MCF 10A (cell line): ENCODE measurements around the gene RNF14. TPM values are rescaled to one million over a fixed set of nuclear protein-coding genes. Genes with fewer than 3 reads are reported as not detected.

ENCODE experiments used
- BruUV-seq: library from RNA; stranded (reverse); fragments of 400-500 nt; replicated peaks from 2 replicates; lab custom pipeline; 2021; lab: Mats Ljungman, UMichigan
- CTCF ChIA-PET: fragments of 300-600 bp; sonication (Branson Sonifier 250); formaldehyde crosslinking; extraction: SDS; loops from one replicate; lab custom pipeline; 2021; ENCODE audit warnings: antibody characterized with exemption, inconsistent platforms; lab: Yijun Ruan, JAX
- POLR2A ChIA-PET: fragments of 300-600, 350-650 bp; sonication (Branson Sonifier 250); formaldehyde crosslinking; extraction: SDS; loops from one replicate; lab custom pipeline; 2020; ENCODE audit warnings: antibody characterized with exemption, inconsistent platforms; lab: Yijun Ruan, JAX
- DNase-seq: peaks from one replicate; pipeline ENCODE4 v3.0.0-alpha.2; 2018; ENCODE audit not compliant: unreplicated experiment
- H3K27ac Mint-ChIP-seq: one replicate; pipeline ENCODE4 v1.8.0; 2022; ENCODE audit warnings: mild to moderate bottlenecking, low read depth, mixed read lengths; ENCODE audit not compliant: unreplicated experiment
- H3K27me3 Mint-ChIP-seq: one replicate; pipeline ENCODE4 v1.8.0; 2022; ENCODE audit warnings: mixed read lengths; ENCODE audit not compliant: insufficient read depth, unreplicated experiment
- H3K36me3 Mint-ChIP-seq: one replicate; pipeline ENCODE4 v1.8.0; 2022; ENCODE audit warnings: mild to moderate bottlenecking, moderate library complexity, mixed read lengths; ENCODE audit not compliant: insufficient read depth, unreplicated experiment
- H3K4me1 Mint-ChIP-seq: one replicate; pipeline ENCODE4 v1.8.0; 2022; ENCODE audit warnings: mixed read lengths; ENCODE audit not compliant: insufficient read depth, unreplicated experiment
- H3K4me3 Mint-ChIP-seq: one replicate; pipeline ENCODE4 v1.8.0; 2022; ENCODE audit warnings: mild to moderate bottlenecking, moderate library complexity, mixed read lengths; ENCODE audit not compliant: unreplicated experiment
- H3K9me3 Mint-ChIP-seq: one replicate; pipeline ENCODE4 v1.8.0; 2022; ENCODE audit warnings: mixed read lengths; ENCODE audit not compliant: unreplicated experiment
- CTCF ChIP-seq: fragments of 200-600 bp; IDR thresholded peaks from one replicate; pipeline ENCODE4 v1.8.0; 2022; ENCODE audit warnings: antibody characterized with exemption, mild to moderate bottlenecking; ENCODE audit not compliant: unreplicated experiment
- intact Hi-C: fragments of 100-400 bp; cut with micrococcal nuclease; formaldehyde crosslinking; loops from 2 replicates; pipeline ENCODE4 v1.14.1; 2022
- total RNA-seq: library from RNA; stranded (reverse); gene quantifications from 2 replicates; pipeline ENCODE4 v1.2.3, GENCODE V29; 2022

The RNF14 gene
- total RNA-seq, 1 experiment from 2014 or later: 81.3 TPM

DNA sequence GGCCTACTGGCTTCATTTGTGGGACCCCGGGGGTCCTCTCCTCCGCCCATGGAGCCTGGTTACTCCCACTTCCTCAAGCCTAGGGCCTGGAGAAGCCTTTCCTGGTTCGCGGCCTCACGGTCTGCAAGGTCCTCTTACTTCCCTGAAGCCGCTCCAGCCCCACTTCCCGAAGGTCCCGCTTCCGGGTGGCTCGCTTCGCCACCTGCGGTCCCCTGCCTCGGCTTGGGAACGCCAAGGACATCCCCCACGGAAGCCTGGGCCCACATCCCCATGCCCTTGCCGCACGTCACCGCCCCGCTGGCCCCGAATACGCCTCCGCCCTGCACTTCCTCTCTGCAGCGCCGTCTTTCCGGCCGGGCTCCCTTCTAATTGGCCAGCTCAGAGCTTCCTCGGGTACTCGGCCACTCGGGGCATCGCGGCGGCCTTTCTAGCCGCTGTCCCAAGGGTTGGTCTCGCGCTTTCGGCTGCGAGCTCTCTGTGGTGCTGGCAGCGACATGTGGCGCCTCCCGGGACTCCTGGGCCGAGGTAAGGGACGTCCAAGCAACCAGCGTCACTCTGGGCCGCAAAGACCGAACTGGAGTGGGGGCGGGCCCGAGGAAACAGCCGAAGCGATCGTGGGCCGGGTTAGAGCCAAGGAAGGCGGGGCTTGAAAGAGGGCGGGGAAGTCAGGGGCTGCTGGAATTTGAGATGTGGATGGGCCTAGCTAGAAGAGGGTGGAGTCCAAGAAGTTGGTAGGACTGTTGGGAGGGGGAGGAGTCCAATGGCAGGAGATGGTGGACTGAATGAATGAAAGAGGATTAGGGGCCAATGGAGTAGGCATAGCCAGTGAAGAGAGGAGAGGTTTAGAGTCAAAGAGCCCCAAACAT is 45.2 kb upstream of the RNF14 start, which contains the start of gene DELE1:
TSS of gene DELE1 (plus strand) at position 424 of the 866 bp plus-strand sequence. CDS start at position 495, 71 bp downstream.
- ChIA-PET CTCF (interaction anchor here (0.6 to 7.2 kb wide), 15 partner anchors 9 to 1262 kb away, joined by 3 to 44 read pairs (median 4); partner anchors contain the start of genes DIAPH1, PCDH1 and RNF14), POLR2A (interaction anchor here (0.6 to 5.0 kb wide), 32 partner anchors 9 to 848 kb away, joined by 3 to 57 read pairs (median 4); partner anchors contain the start of genes ARAP3, DIAPH1, FCHSD1 and HDAC3)
- intact Hi-C loops: no loop called here
- TF ChIP-seq CTCF: no peak
- no peaks in the 10 kb centered on the region for H3K27me3 Mint-ChIP-seq
- peaks cover 47% of the 10 kb centered on the region for H3K36me3 Mint-ChIP-seq
- no peaks in the 10 kb centered on the region for H3K9me3 Mint-ChIP-seq
- H3K27ac Mint-ChIP-seq: peak within 1 kb of the TSS; percentile 94
- DNase-seq: peak; percentile 98
- peak within 1 kb of the TSS; percentile 75 for H3K4me3 Mint-ChIP-seq
- peaks cover 11% of the 10 kb centered on the region for H3K4me1 Mint-ChIP-seq
- TSS peak; percentile 88 for BruUV-seq

GRCh38 chr5:141926434-141926833 is 42.5 kb upstream of the RNF14 start:
- intact Hi-C loops: no loop called here
- Mint-ChIP-seq H3K4me3 (no peak overlapping the region), H3K4me1 (peaks cover 11% of the 10 kb centered on the region), H3K27me3 (no peaks in the 10 kb centered on the region), H3K36me3 (peaks cover 74% of the 10 kb centered on the region), H3K9me3 (no peaks in the 10 kb centered on the region), H3K27ac (peak overlapping the region; percentile 57)
- POLR2A ChIA-PET: interaction anchor here (1.3 kb wide), 1 partner anchor 43 kb away, joined by 4 read pairs; the partner anchor contains the start of gene RNF14
- TF ChIP-seq CTCF: no peak
- no TSS peak for BruUV-seq
- no peak for DNase-seq
- CTCF ChIA-PET: interaction anchor here (0.6 to 1.9 kb wide), 4 partner anchors 34 to 445 kb away, joined by 3 to 10 read pairs (median 4); no protein-coding TSS in a partner anchor

DNA sequence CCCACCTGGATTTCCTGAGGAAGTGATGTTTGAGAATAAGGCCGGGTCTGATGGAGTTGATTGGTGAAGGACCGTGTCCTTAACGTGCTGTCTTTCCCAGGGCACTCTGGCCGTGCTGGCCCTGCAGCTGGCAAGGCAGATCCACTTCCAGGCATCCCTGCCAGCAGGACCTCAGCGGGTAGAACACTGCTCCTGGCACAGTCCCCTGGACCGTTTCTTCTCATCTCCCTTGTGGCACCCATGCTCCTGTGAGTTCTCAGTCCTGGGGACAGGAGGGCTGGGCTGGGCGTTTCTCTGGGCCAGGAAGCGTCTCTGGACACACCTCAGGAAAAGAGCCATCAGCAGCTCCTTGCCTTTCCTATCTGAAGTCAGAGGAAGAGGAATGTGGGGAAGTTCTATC is 40.9 kb upstream of the RNF14 start:
- Mint-ChIP-seq H3K9me3 (no peaks in the 10 kb centered on the region), H3K27ac (no peak overlapping the region), H3K36me3 (peaks cover 90% of the 10 kb centered on the region), H3K4me3 (no peak overlapping the region), H3K27me3 (no peaks in the 10 kb centered on the region), H3K4me1 (peaks cover 11% of the 10 kb centered on the region)
- intact Hi-C loops: no loop called here
- no peak for TF ChIP-seq CTCF
- no TSS peak for BruUV-seq
- ChIA-PET CTCF (interaction anchor here (0.6 to 1.6 kb wide), 3 partner anchors 13 to 251 kb away, joined by 3 read pairs; no protein-coding TSS in a partner anchor), POLR2A (interaction anchor here (0.8 kb wide), 1 partner anchor 292 kb away, joined by 3 read pairs; no protein-coding TSS in a partner anchor)
- no peak for DNase-seq
